Kidney epithelial cell (primary cell): ENCODE data around the gene RAB6A. TPM values are rescaled to one million over a fixed set of nuclear protein-coding genes. Genes with fewer than 3 reads are reported as not detected.

ENCODE experiments used
- DNase-seq: peaks from one replicate; pipeline ENCODE4 v3.0.0-alpha.2; 2010; ENCODE audit warnings: low read depth
- H3K27me3 ChIP-seq: 2 replicates; pipeline ENCODE4 v1.6.0; 2011; ENCODE audit warnings: low read length; ENCODE audit not compliant: control insufficient read depth, insufficient read depth
- H3K36me3 ChIP-seq: 2 replicates; pipeline ENCODE4 v1.5.1; 2011; ENCODE audit warnings: low read length; ENCODE audit not compliant: control insufficient read depth, insufficient read depth
- H3K4me3 ChIP-seq: 2 replicates; pipeline ENCODE4 v1.5.1; 2011; ENCODE audit warnings: low read depth, mild to moderate bottlenecking, control low read depth, low read length
- CTCF ChIP-seq: IDR thresholded peaks from 2 replicates; pipeline ENCODE4 v1.5.1; 2011; ENCODE audit warnings: mild to moderate bottlenecking, moderate library complexity, low read length, control low read depth, inconsistent platforms; ENCODE audit not compliant: insufficient read depth, poor library complexity, severe bottlenecking
- total RNA-seq: library from RNA; depleted of rRNA; stranded (reverse); fragments of >200 nt; gene quantifications from 2 replicates; pipeline ENCODE4 v1.2.3, GENCODE V29; 2015

The RAB6A gene
- total RNA-seq: 120 and 181 TPM in 2 replicates

GRCh38 chr11:73760679-73761402 lies at the start of gene RAB6A:
TSS of gene RAB6A (minus strand) at chr11:73761074. CDS start at chr11:73760635, 439 bp downstream.
- H3K36me3 ChIP-seq: no peaks in the 10 kb centered on the region
- peak within 1 kb of the TSS; percentile 84 for H3K4me3 ChIP-seq
- peak; percentile 97 for DNase-seq
- no peak for TF ChIP-seq CTCF
- no peaks in the 10 kb centered on the region for H3K27me3 ChIP-seq

GRCh38 chr11:73810637-73811036 lies 49.8 kb upstream of the RAB6A start:
- no peak overlapping the region for H3K4me3 ChIP-seq
- TF ChIP-seq CTCF: no peak
- H3K27me3 ChIP-seq: no peaks in the 10 kb centered on the region
- DNase-seq: no peak
- H3K36me3 ChIP-seq: no peaks in the 10 kb centered on the region

GRCh38 chr11:73808052-73808451 lies 47.2 kb upstream of the RAB6A start:
- Histone ChIP-seq H3K27me3 (no peaks in the 10 kb centered on the region), H3K4me3 (no peak overlapping the region), H3K36me3 (no peaks in the 10 kb centered on the region)
- no peak for TF ChIP-seq CTCF
- no peak for DNase-seq

- DNase-seq: no peak
- no peak for TF ChIP-seq CTCF
- no peak overlapping the region for H3K4me3 ChIP-seq
Measured at GRCh38 chr11:73804712-73805111, 43.8 kb upstream of the RAB6A start.

GRCh38 chr11:73801136-73801535 lies 40.3 kb upstream of the RAB6A start:
- TF ChIP-seq CTCF: no peak
- no peak overlapping the region for H3K4me3 ChIP-seq
- DNase-seq: no peak
- no peaks in the 10 kb centered on the region for H3K27me3 ChIP-seq
- H3K36me3 ChIP-seq: no peaks in the 10 kb centered on the region

More at GRCh38 chr11:73804712-73805111, 43.8 kb upstream of the RAB6A start:
- Histone ChIP-seq H3K36me3 (no peaks in the 10 kb centered on the region), H3K27me3 (no peaks in the 10 kb centered on the region)
